ENCODE results near the gene NUB1. TPM values are rescaled to one million over a fixed set of nuclear protein-coding genes. Genes with fewer than 3 reads are reported as not detected.

The NUB1 gene
- polyA plus RNA-seq, 3 donors = 32.0 to 39.2 (median 37.2) TPM

- H3K9ac ChIP-seq (ENCODE audit: insufficient read depth, low read length, poor library complexity, severe bottlenecking) = no peak overlapping the region
- H3K36me3 ChIP-seq (replicated peaks in 1 of 2; ENCODE audit: control insufficient read depth in 1 of 2, insufficient read depth in 2 of 2, low read length in 2 of 2) = no peaks in the 10 kb centered on the region
- H3K79me2 ChIP-seq (ENCODE audit: insufficient read depth, low read length) = no peaks in the 10 kb centered on the region
- no peaks in the 10 kb centered on the region for H3K27me3 ChIP-seq (ENCODE audit: control insufficient read depth in 2 of 2, insufficient read depth in 2 of 2, low read length in 2 of 2)
- WGBS (ENCODE audit: insufficient coverage) = 98% methylated on average over 5 of the region's 9 CpGs
- Mint-ChIP-seq H3K9me3 (peaks cover 0 to 5% (median 0%) of the 10 kb centered on the region in 7 donors), H3K27ac (no peak overlapping the region), H3K4me3 (no peak overlapping the region), H3K36me3 (no peaks in the 10 kb centered on the region), H3K4me1 (peaks cover 21% of the 10 kb centered on the region), H3K27me3 (ENCODE audit: low read depth in 3 of 3) (peaks cover 25 to 29% (median 29%) of the 10 kb centered on the region in 3 donors)
- TF ChIP-seq CTCF (IDR thresholded peaks at IDR 0.05) = no peak
- no peak overlapping the region for H3K4me3 ChIP-seq (replicated peaks in 1 of 3; ENCODE audit: low read depth in 2 of 3, low read length in 3 of 3)
- H4K20me1 ChIP-seq (ENCODE audit: insufficient read depth, low read length) = no peaks in the 10 kb centered on the region
- no peak overlapping the region for H3K27ac ChIP-seq (ENCODE audit: low read depth in 1 of 2, low read length in 2 of 2)
- H3K4me1 ChIP-seq (ENCODE audit: control insufficient read depth in 1 of 2, insufficient read depth in 2 of 2, low read length in 2 of 2) = peaks cover 12 to 13% of the 10 kb centered on the region in 2 donors
- H3K9me3 ChIP-seq (replicated peaks in 1 of 2; ENCODE audit: control insufficient read depth in 1 of 2, insufficient read depth in 1 of 2, low read length in 2 of 2) = no peaks in the 10 kb centered on the region
- H2AFZ ChIP-seq (ENCODE audit: insufficient read depth, low read depth, low read length, poor library complexity, severe bottlenecking) = no peak overlapping the region
- intact Hi-C loops (cut with micrococcal nuclease) = no loop called here
- no peak overlapping the region for H3K4me2 ChIP-seq (replicated peaks; ENCODE audit: extremely low read depth, low read length, poor library complexity, severe bottlenecking)
- no peak for DNase-seq
Observed at GRCh38 chr7:151391358-151391730, 49.7 kb downstream of the NUB1 start.

GRCh38 chr7:151392002-151392401 is 50.4 kb downstream of the NUB1 start:
- no peaks in the 10 kb centered on the region for H3K79me2 ChIP-seq (ENCODE audit: insufficient read depth, low read length)
- Mint-ChIP-seq H3K27ac (no peak overlapping the region), H3K4me1 (peaks cover 21% of the 10 kb centered on the region), H3K36me3 (no peaks in the 10 kb centered on the region), H3K9me3 (peaks cover 0 to 7% (median 3%) of the 10 kb centered on the region in 7 donors), H3K27me3 (ENCODE audit: low read depth in 3 of 3) (peaks cover 25 to 29% (median 26%) of the 10 kb centered on the region in 3 donors), H3K4me3 (no peak overlapping the region)
- 94% methylated on average over 7 of the region's 8 CpGs for WGBS (ENCODE audit: insufficient coverage)
- H3K36me3 ChIP-seq (replicated peaks in 1 of 2; ENCODE audit: control insufficient read depth in 1 of 2, insufficient read depth in 2 of 2, low read length in 2 of 2) = no peaks in the 10 kb centered on the region
- no peak overlapping the region for H3K9ac ChIP-seq (ENCODE audit: insufficient read depth, low read length, poor library complexity, severe bottlenecking)
- no peaks in the 10 kb centered on the region for H3K27me3 ChIP-seq (ENCODE audit: control insufficient read depth in 2 of 2, insufficient read depth in 2 of 2, low read length in 2 of 2)
- intact Hi-C loops (cut with micrococcal nuclease) = no loop called here
- peaks cover 0 to 4% of the 10 kb centered on the region in 2 donors for H3K9me3 ChIP-seq (replicated peaks in 1 of 2; ENCODE audit: control insufficient read depth in 1 of 2, insufficient read depth in 1 of 2, low read length in 2 of 2)
- no peak for DNase-seq
- H3K4me1 ChIP-seq (ENCODE audit: control insufficient read depth in 1 of 2, insufficient read depth in 2 of 2, low read length in 2 of 2) = peaks cover 12 to 13% of the 10 kb centered on the region in 2 donors
- no peak overlapping the region for H3K27ac ChIP-seq (ENCODE audit: low read depth in 1 of 2, low read length in 2 of 2)
- no peak overlapping the region for H2AFZ ChIP-seq (ENCODE audit: insufficient read depth, low read depth, low read length, poor library complexity, severe bottlenecking)
- H3K4me2 ChIP-seq (replicated peaks; ENCODE audit: extremely low read depth, low read length, poor library complexity, severe bottlenecking) = no peak overlapping the region
- H4K20me1 ChIP-seq (ENCODE audit: insufficient read depth, low read length) = no peaks in the 10 kb centered on the region
- TF ChIP-seq CTCF (IDR thresholded peaks at IDR 0.05) = no peak
- H3K4me3 ChIP-seq (replicated peaks in 1 of 3; ENCODE audit: low read depth in 2 of 3, low read length in 3 of 3) = no peak overlapping the region

Measured in CD14-positive monocyte (primary cell).